HepG2 (cell line): ENCODE data around the gene NOL4L. TPM values are rescaled to one million over a fixed set of nuclear protein-coding genes. Genes with fewer than 3 reads are reported as not detected.

Experiments
- ATAC-seq: fragments of 200-7000 bp; cut with Tn5 transposase; 3 replicates; pipeline ENCODE4 v1.9.1; 2020; ENCODE audit warnings: mild to moderate bottlenecking, moderate library complexity
- BruUV-seq: library from RNA; stranded (reverse); fragments of 400-500 nt; replicated peaks from 2 replicates; lab custom pipeline; 2021; lab: Mats Ljungman, UMichigan
- CTCF ChIA-PET: fragments of 300-600 bp; formaldehyde crosslinking; extraction: SDS; loops from one replicate; lab custom pipeline; 2021; ENCODE audit warnings: low total read pairs, inconsistent platforms, low intra/inter-chr PET ratio; lab: Yijun Ruan, JAX
- POLR2A ChIA-PET: fragments of 350-600 bp; sonication (Branson Sonifier 250); formaldehyde crosslinking; loops from one replicate; lab custom pipeline; 2020; ENCODE audit warnings: antibody characterized with exemption, inconsistent platforms; lab: Yijun Ruan, JAX
- DNase-seq: peaks from one replicate; pipeline ENCODE4 v3.0.0-alpha.2; 2015; ENCODE audit warnings: low spot score
- FAIRE-seq: peaks from 3 replicates; lab custom pipeline; 2011; peaks lifted over from hg19 to GRCh38; lab: Jason Lieb, UNC
- H2AFZ ChIP-seq: one replicate; pipeline ENCODE4 v1.6.1; 2011; ENCODE audit warnings: low read length, inconsistent platforms
- H3K27ac ChIP-seq: fragments of 300-600 bp; 3 replicates; pipeline ENCODE4 v1.8.0; 2011; ENCODE audit warnings: mixed run types, mild to moderate bottlenecking, mixed read lengths, low read length, inconsistent platforms; ENCODE audit not compliant: insufficient read depth; ENCODE audit errors: extremely low read length
- H3K27me3 ChIP-seq, 2 experiments: fragments of 200-600 bp in 1 of 2; 2 replicates in 1 of 2; 3 replicates in 1 of 2; pipeline versions ENCODE4 v1.6.0 to v1.8.0; 2011; ENCODE audit warnings: low read length in 2 of 2, mild to moderate bottlenecking in 2 of 2, moderate library complexity in 2 of 2, inconsistent platforms in 1 of 2; ENCODE audit not compliant: insufficient read depth in 2 of 2, control insufficient read depth in 1 of 2
- H3K36me3 ChIP-seq, 2 experiments: fragments of 200-600 bp in 1 of 2; replicated peaks in 1 of 2; 2 replicates in 1 of 2; 3 replicates in 1 of 2; pipeline versions ENCODE4 v1.5.1 to v1.8.0; 2011; ENCODE audit warnings: low read length in 2 of 2, inconsistent platforms in 1 of 2; ENCODE audit not compliant: insufficient read depth in 2 of 2, control insufficient read depth in 1 of 2
- H3K4me1 ChIP-seq: 2 replicates; pipeline ENCODE4 v1.5.1; 2012; ENCODE audit warnings: low read length, inconsistent platforms; ENCODE audit not compliant: insufficient read depth
- H3K4me2 ChIP-seq: 2 replicates; pipeline ENCODE4 v1.6.0; 2011; ENCODE audit warnings: low read depth, low read length, inconsistent platforms
- H3K4me3 ChIP-seq, 3 experiments: fragments of 200-600 bp in 1 of 3; sonication (generic), shearing (Covaris generic) in 1 of 3; replicated peaks in 1 of 3; 2 replicates each; pipeline ENCODE4 v1.5.1; 2011 to 2016; ENCODE audit warnings: low read length in 3 of 3, inconsistent platforms in 2 of 3, low read depth in 2 of 3, mild to moderate bottlenecking in 2 of 3, control low read depth in 1 of 3, mixed read lengths in 1 of 3; ENCODE audit not compliant: insufficient read depth in 1 of 3
- H3K79me2 ChIP-seq: one replicate; pipeline ENCODE4 v1.6.1; 2011; ENCODE audit warnings: low read length, inconsistent platforms; ENCODE audit not compliant: insufficient read depth
- H3K9ac ChIP-seq: 2 replicates; pipeline ENCODE4 v1.6.0; 2011; ENCODE audit warnings: mild to moderate bottlenecking, low read depth, low read length, inconsistent platforms; ENCODE audit not compliant: insufficient read depth
- H3K9me3 ChIP-seq: 2 replicates; pipeline ENCODE4 v1.5.1; 2012; ENCODE audit warnings: mild to moderate bottlenecking, low read length
- H4K20me1 ChIP-seq: 2 replicates; pipeline ENCODE4 v1.6.0; 2011; ENCODE audit warnings: inconsistent platforms, mild to moderate bottlenecking, low read length, moderate library complexity; ENCODE audit not compliant: insufficient read depth
- AKAP8 ChIP-seq: sonication (generic); formaldehyde crosslinking; IDR thresholded peaks from 2 replicates; pipeline ENCODE4 v1.5.1; 2020; ENCODE audit warnings: mild to moderate bottlenecking, missing genetic modification reagents
- ELF3 ChIP-seq: IDR thresholded peaks from 2 replicates; pipeline ENCODE4 v1.6.1; 2016; ENCODE audit warnings: missing genetic modification reagents, missing compliant biosample characterization
- HNF4A ChIP-seq: sonication (generic); formaldehyde crosslinking; IDR thresholded peaks from 2 replicates; pipeline ENCODE4 v1.4.0; 2020; ENCODE audit warnings: missing genetic modification reagents
- PTBP1 ChIP-seq: fragments of 200-400 bp; formaldehyde crosslinking; IDR thresholded peaks from 2 replicates; pipeline ENCODE4 v1.6.1; 2018; ENCODE audit warnings: low read length, low read depth; ENCODE audit not compliant: poor library complexity, severe bottlenecking
- REPIN1 ChIP-seq: sonication (generic); formaldehyde crosslinking; IDR thresholded peaks from 2 replicates; pipeline ENCODE4 v1.8.0; 2022; ENCODE audit warnings: missing genetic modification reagents, low read depth, mild to moderate bottlenecking, borderline replicate concordance
- RFX1 ChIP-seq: fragments of 450-650 bp; IDR thresholded peaks from 2 replicates; pipeline ENCODE4 v1.6.1; 2017
- RXRB ChIP-seq: IDR thresholded peaks from 2 replicates; pipeline ENCODE4 v1.6.1; 2016; ENCODE audit warnings: borderline replicate concordance, missing genetic modification reagents, missing compliant biosample characterization
- SIX1 ChIP-seq: sonication (generic); formaldehyde crosslinking; IDR thresholded peaks from 2 replicates; pipeline ENCODE4 v1.4.0; 2020; ENCODE audit warnings: missing genetic modification reagents, borderline replicate concordance
- TBX2 ChIP-seq: sonication (generic); formaldehyde crosslinking; IDR thresholded peaks from 2 replicates; pipeline ENCODE4 v1.5.0; 2020; ENCODE audit warnings: missing genetic modification reagents, mild to moderate bottlenecking, borderline replicate concordance
- THAP11 ChIP-seq: IDR thresholded peaks from 2 replicates; pipeline ENCODE4 v1.6.1; 2016; ENCODE audit warnings: missing biosample characterization, missing genetic modification reagents
- TOE1 ChIP-seq: sonication (generic); formaldehyde crosslinking; IDR thresholded peaks from 2 replicates; pipeline ENCODE4 v1.4.0; 2020; ENCODE audit warnings: mild to moderate bottlenecking, missing genetic modification reagents
- TRIM24 ChIP-seq: sonication (generic); formaldehyde crosslinking; IDR thresholded peaks from 2 replicates; pipeline ENCODE4 v1.8.0; 2022; ENCODE audit warnings: mild to moderate bottlenecking, missing genetic modification reagents
- ZFP36L2 ChIP-seq: sonication (generic); formaldehyde crosslinking; IDR thresholded peaks from 2 replicates; pipeline ENCODE4 v1.4.0; 2020; ENCODE audit warnings: missing genetic modification reagents
- ZNF20 ChIP-seq: sonication (generic); formaldehyde crosslinking; IDR thresholded peaks from 2 replicates; pipeline ENCODE4 v1.4.0; 2020; ENCODE audit warnings: mild to moderate bottlenecking, moderate library complexity, missing genetic modification reagents
- ZNF264 ChIP-seq: sonication (generic); formaldehyde crosslinking; IDR thresholded peaks from 2 replicates; pipeline ENCODE4 v1.4.0; 2020; ENCODE audit warnings: missing genetic modification reagents
- ZNF484 ChIP-seq: sonication (generic); formaldehyde crosslinking; IDR thresholded peaks from 2 replicates; pipeline ENCODE4 v1.5.1; 2020; ENCODE audit warnings: mild to moderate bottlenecking, low read depth, missing genetic modification reagents, borderline replicate concordance
- WGBS: methylation state at CpG from one replicate; pipeline ENCODE4 v1.1.6; 2017; ENCODE audit warnings: low lambda C conversion rate; 5-methylcytosine and 5-hydroxymethylcytosine counted together
- in situ Hi-C: cut with HindIII; loops from 2 replicates; pipeline ENCODE4 v1.10.0; 2017; ENCODE audit warnings: low pct_unique_long_range_greater_than_20kb; ENCODE audit not compliant: extremely low pct_ligation_motif_present
- intact Hi-C: fragments of 100-400 bp; cut with micrococcal nuclease; formaldehyde crosslinking; loops from one replicate; pipeline ENCODE4 v1.10.0; 2022; ENCODE audit not compliant: unreplicated experiment
- polyA plus RNA-seq, 8 experiments: library from polyadenylated mRNA; depleted of rRNA in 3 of 8; stranded (reverse) in 7 of 8; unstranded in 1 of 8; fragments of >200 nt; fragmentation: Illumina TruSeq in 4 of 8; extraction: Trizol in 4 of 8; gene quantifications; 2 replicates each; pipeline versions ENCODE4 v1.2.1 to v1.2.3, GENCODE V29; 2011 to 2016; ENCODE audit warnings: low read depth in 4 of 8, missing spikeins in 1 of 8, mixed read lengths in 1 of 8; ENCODE audit not compliant: insufficient read depth in 1 of 8
- total RNA-seq, 5 experiments: library from RNA; depleted of rRNA; stranded (reverse); fragments of >200 nt; fragmentation: Illumina TruSeq; extraction: Trizol; gene quantifications; 2 replicates each; pipeline ENCODE4 v1.2.3, GENCODE V29; 2016; ENCODE audit warnings: low read depth in 1 of 5
- TF ChIP-seq, protein P1 (sequence below): sonication (generic); formaldehyde crosslinking; IDR thresholded peaks from 2 replicates; pipeline ENCODE4 v1.5.0; 2020; ENCODE audit warnings: mild to moderate bottlenecking, missing genetic modification reagents
- TF ChIP-seq, protein P2 (sequence below): IDR thresholded peaks from 2 replicates; pipeline ENCODE4 v1.6.1; 2016
- TF ChIP-seq, protein P3 (sequence below): sonication (generic); formaldehyde crosslinking; IDR thresholded peaks from 2 replicates; pipeline ENCODE4; 2020; ENCODE audit warnings: missing genetic modification reagents, mild to moderate bottlenecking, borderline replicate concordance
- TF ChIP-seq, protein P4 (sequence below): sonication (generic); formaldehyde crosslinking; IDR thresholded peaks from 2 replicates; pipeline ENCODE4 v1.5.1; 2020; ENCODE audit warnings: mild to moderate bottlenecking, missing genetic modification reagents, borderline replicate concordance

NOL4L gene
- total and polyA plus RNA-seq, 2 of the 13 experiments (the other 11 are each of a cell fraction or from before 2014, with no cell fraction given): 16.6 to 35.4 TPM

DNA sequence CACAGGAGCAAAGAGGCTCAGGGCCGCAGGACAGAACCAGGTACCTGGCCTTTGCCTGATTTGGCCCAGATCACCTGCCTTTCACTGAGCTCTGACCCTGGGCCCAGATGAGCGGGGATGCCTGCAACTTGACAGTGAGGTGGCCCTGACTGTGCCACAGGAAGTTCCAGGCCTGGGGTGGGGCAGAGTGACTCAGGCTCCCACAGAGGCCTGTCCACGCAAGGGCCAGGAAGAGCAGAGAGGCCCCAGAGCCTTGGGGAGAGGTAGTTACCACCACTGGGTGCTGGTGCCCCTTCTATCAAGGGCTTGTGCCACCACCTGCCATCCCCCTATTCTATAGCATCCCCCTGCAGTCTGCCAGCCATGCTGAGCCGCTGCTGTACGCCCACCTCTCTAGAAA is 4.1 kb upstream of the NOL4L start:
- H3K4me2 ChIP-seq: no peak overlapping the region
- H2AFZ ChIP-seq: no peak overlapping the region
- no peaks in the 10 kb centered on the region for H4K20me1 ChIP-seq
- no peaks in the 10 kb centered on the region for H3K36me3 ChIP-seq
- no peak overlapping the region for H3K4me3 ChIP-seq
- peaks cover 20% of the 10 kb centered on the region for H3K4me1 ChIP-seq
- CTCF ChIA-PET: no interaction called here
- intact Hi-C loops: no loop called here
- BruUV-seq: no TSS peak
- DNase-seq: no peak
- FAIRE-seq: no peak
- WGBS: 0% methylated on average over 4 of the region's 5 CpGs
- POLR2A ChIA-PET: no interaction called here
- in situ Hi-C loops: no loop called here
- no peak overlapping the region for H3K9ac ChIP-seq
- no peak for ATAC-seq
- no peaks in the 10 kb centered on the region for H3K9me3 ChIP-seq
- H3K27me3 ChIP-seq: peaks cover 28 to 78% of the 10 kb centered on the region in 2 experiments; a peak in 4 of 5 replicates
- H3K79me2 ChIP-seq: no peaks in the 10 kb centered on the region
- no peak overlapping the region for H3K27ac ChIP-seq
- TF ChIP-seq RFX1: no peak
- no peak for TF ChIP-seq THAP11 (CRISPR knock-in tag)
- no peak for TF ChIP-seq REPIN1
- no peak for TF ChIP-seq RXRB (CRISPR knock-in tag)
- TF ChIP-seq TOE1: no peak
- no peak for TF ChIP-seq ZNF484 (CRISPR knock-in tag)
- no peak for TF ChIP-seq HNF4A
- TF ChIP-seq ZNF20 (CRISPR knock-in tag): no peak
- TF ChIP-seq TBX2 (CRISPR knock-in tag): no peak
- TF ChIP-seq AKAP8 (CRISPR knock-in tag): peak; percentile 92
- TF ChIP-seq PTBP1: no peak
- TF ChIP-seq ZNF264: no peak
- TF ChIP-seq, protein P1, sequence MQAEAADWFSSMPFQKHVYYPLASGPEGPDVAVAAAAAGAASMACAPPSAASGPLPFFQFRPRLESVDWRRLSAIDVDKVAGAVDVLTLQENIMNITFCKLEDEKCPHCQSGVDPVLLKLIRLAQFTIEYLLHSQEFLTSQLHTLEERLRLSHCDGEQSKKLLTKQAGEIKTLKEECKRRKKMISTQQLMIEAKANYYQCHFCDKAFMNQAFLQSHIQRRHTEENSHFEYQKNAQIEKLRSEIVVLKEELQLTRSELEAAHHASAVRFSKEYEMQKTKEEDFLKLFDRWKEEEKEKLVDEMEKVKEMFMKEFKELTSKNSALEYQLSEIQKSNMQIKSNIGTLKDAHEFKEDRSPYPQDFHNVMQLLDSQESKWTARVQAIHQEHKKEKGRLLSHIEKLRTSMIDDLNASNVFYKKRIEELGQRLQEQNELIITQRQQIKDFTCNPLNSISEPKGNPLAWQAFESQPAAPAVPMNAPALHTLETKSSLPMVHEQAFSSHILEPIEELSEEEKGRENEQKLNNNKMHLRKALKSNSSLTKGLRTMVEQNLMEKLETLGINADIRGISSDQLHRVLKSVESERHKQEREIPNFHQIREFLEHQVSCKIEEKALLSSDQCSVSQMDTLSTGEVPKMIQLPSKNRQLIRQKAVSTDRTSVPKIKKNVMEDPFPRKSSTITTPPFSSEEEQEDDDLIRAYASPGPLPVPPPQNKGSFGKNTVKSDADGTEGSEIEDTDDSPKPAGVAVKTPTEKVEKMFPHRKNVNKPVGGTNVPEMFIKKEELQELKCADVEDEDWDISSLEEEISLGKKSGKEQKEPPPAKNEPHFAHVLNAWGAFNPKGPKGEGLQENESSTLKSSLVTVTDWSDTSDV: no peak
- TF ChIP-seq ELF3 (CRISPR knock-in tag): no peak
- no peak for TF ChIP-seq TRIM24 (CRISPR knock-in tag)
- TF ChIP-seq, protein P2, sequence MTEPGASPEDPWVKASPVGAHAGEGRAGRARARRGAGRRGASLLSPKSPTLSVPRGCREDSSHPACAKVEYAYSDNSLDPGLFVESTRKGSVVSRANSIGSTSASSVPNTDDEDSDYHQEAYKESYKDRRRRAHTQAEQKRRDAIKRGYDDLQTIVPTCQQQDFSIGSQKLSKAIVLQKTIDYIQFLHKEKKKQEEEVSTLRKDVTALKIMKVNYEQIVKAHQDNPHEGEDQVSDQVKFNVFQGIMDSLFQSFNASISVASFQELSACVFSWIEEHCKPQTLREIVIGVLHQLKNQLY: no peak
- TF ChIP-seq, protein P3, sequence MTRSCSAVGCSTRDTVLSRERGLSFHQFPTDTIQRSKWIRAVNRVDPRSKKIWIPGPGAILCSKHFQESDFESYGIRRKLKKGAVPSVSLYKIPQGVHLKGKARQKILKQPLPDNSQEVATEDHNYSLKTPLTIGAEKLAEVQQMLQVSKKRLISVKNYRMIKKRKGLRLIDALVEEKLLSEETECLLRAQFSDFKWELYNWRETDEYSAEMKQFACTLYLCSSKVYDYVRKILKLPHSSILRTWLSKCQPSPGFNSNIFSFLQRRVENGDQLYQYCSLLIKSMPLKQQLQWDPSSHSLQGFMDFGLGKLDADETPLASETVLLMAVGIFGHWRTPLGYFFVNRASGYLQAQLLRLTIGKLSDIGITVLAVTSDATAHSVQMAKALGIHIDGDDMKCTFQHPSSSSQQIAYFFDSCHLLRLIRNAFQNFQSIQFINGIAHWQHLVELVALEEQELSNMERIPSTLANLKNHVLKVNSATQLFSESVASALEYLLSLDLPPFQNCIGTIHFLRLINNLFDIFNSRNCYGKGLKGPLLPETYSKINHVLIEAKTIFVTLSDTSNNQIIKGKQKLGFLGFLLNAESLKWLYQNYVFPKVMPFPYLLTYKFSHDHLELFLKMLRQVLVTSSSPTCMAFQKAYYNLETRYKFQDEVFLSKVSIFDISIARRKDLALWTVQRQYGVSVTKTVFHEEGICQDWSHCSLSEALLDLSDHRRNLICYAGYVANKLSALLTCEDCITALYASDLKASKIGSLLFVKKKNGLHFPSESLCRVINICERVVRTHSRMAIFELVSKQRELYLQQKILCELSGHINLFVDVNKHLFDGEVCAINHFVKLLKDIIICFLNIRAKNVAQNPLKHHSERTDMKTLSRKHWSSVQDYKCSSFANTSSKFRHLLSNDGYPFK: peak; percentile 50; the same call in 1 of the 2 replicates
- no peak for TF ChIP-seq ZFP36L2 (CRISPR knock-in tag)
- TF ChIP-seq, protein P4, sequence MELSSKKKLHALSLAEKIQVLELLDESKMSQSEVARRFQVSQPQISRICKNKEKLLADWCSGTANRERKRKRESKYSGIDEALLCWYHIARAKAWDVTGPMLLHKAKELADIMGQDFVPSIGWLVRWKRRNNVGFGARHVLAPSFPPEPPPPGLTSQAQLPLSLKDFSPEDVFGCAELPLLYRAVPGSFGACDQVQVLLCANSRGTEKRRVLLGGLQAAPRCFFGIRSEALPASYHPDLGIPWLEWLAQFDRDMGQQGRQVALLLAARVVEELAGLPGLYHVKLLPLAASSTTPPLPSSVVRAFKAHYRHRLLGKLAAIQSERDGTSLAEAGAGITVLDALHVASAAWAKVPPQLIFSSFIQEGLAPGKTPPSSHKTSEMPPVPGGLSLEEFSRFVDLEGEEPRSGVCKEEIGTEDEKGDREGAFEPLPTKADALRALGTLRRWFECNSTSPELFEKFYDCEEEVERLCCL: no peak
- TF ChIP-seq SIX1 (CRISPR knock-in tag): no peak
